Transverse colon (tissue), 4 donors: ENCODE results near the gene CEP170B.

ENCODE experiments used
- CTCF ChIP-seq, 5 experiments: fragments of 200-600 bp in 3 of 5; fragments of 450-650 bp in 2 of 5; sonication (generic) in 3 of 5; IDR thresholded peaks; 1 replicate in 2 of 5; 2 replicates in 3 of 5; pipeline ENCODE4 v1.5.1; 2016 to 2017; ENCODE audit warnings: antibody characterized with exemption in 5 of 5, inconsistent platforms in 3 of 5, mild to moderate bottlenecking in 2 of 5, moderate library complexity in 1 of 5
- EP300 ChIP-seq: sonication (generic); formaldehyde crosslinking; IDR thresholded peaks from one replicate; pipeline ENCODE4 v1.6.1; 2017; ENCODE audit warnings: antibody characterized with exemption, low read depth
- POLR2A ChIP-seq: fragments of 450-650 bp; IDR thresholded peaks from one replicate; pipeline ENCODE4 v1.6.1; 2016; ENCODE audit warnings: antibody characterized with exemption, mild to moderate bottlenecking, moderate library complexity
- POLR2AphosphoS5 ChIP-seq, 3 donors: sonication (generic); formaldehyde crosslinking; IDR thresholded peaks; one replicate each; pipeline ENCODE4 v1.6.1; 2016; ENCODE audit warnings: antibody characterized with exemption in 3 of 3

- TF ChIP-seq EP300 (no peak), CTCF (IDR thresholded peaks at IDR 0.05) (peak; percentile 41 to 69 (median 52)), POLR2A (no peak), POLR2AphosphoS5 (IDR thresholded peaks at IDR 0.05) (no peak)
Measured at GRCh38 chr14:104820669-104821228, 44.3 kb upstream of the CEP170B start.
